Activated CD8-positive, alpha-beta memory T cell treated with anti-CD3 and anti-CD28 coated beads, Interleukin-2, amount 50 U/mL, for 48 hours (primary cell): ENCODE data around the gene NUF2.
"Not testable (repeated sequence)": the region's sequence is repeated elsewhere in the genome, so short reads cannot be mapped to it uniquely, and the experiment has no call there.

ENCODE experiments used
- DNase-seq: peaks from one replicate; pipeline ENCODE4 v3.0.0-alpha.2; 2020

Gene NUF2

DNA sequence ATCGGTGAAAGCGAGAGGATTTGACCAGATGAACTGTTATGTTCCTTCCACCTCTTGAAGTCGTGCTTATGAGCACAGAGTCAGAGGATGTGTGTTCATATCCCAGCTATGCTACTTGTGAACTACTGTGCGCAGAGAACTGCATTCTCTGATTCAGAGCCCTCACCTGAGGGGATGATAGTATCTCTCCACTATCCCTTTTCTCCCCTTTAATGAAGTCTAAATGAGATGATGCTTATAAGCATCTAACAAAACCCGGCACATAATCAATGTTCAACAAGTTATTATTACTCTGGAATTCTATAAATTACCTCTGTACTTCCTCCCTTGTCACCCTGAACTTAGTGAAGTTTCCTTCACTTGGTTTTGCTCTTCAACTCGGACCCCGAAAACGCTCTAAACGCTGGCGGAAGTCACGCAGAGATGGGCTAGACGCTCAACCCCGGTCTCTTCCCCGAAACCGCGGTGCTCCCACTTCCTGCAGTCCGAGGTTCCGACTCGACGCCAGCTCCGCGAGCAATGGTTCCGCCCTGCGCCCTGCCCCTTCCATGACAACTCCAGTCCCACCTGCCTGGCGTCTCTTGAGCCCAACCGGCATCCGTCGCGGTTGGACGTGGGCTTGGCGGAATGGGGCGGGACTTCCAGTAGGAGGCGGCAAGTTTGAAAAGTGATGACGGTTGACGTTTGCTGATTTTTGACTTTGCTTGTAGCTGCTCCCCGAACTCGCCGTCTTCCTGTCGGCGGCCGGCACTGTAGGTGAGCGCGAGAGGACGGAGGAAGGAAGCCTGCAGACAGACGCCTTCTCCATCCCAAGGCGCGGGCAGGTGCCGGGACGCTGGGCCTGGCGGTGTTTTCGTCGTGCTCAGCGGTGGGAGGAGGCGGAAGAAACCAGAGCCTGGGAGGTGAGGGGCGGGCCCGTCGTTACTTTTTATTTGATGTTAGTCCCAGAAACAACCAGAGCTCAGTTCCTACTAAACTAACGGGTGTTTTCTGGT lies at the start of gene NUF2:
Gene NUF2 (plus strand): TSS at position 644 of the 995 bp plus-strand sequence. CDS start 4,098 bp downstream, outside the sequence.
- peak; percentile 96 for DNase-seq

DNA sequence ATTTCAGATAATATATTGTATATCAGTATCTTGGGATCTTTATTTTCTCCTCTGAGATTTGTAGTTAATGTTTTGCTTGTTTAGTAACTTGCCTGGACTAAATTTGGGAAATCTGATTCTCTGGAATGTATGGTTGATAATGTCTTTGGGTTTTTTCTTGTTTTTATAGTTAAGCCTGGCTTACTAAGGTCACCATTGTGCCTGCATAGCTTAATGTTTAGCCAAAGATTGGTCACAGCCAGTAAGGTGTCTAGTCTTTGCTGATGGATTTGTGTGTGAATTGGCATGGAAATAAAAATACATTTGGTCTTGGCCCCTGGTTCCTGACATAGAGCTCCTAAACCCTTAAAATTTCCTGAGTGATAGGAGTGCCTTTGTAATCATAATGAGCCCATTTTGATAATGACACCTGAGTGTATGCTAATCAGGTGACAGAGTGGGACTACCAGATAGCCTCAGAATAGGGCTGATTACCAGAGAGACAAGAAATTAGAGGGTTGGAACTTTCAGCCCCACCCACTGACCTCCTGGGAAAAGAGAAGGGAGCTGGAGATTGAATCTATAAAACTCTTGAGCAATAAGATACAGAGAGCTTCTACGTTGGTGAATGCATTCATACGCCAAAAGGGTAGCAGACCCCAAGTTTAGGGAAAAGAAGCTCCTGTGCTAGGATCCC lies 47.9 kb upstream of the NUF2 start:
- no peak for DNase-seq

DNA sequence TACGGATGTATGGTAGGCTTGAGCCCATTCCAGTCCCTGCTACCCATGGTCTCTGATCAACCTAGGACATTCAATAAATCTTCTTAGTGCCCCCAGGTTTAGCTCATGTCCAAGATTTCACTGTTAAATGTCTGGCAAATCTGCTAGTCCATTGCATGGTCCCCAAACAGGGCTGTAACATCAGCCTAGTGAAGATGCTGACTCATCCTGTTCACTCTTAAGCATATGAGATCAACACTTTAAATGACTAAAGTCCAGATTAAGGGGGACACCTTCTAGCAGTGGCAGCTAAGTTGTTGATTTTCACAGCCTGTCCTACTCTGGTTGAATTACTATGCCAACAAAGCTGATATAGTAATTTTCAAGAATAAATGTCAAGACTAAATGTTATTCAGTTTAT lies 46.5 kb upstream of the NUF2 start:
- no peak for DNase-seq

DNA sequence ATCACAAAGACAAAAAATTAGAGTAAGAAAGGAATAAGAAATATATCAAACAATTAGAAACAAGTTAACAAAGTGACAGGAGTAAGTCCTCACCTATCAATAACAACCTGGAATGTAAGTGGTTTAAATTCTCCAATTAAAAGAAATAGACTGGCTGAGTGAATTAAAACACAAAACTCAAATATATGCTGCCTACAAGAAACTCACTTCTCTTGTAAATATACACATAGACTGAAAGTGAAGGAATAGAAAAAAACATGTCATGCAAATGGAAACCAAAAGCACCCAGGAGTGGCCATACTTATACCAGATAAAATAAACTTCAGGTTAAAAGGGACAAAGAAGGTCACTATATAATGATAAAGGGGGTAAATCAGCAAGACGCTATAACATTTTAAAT lies 43.2 kb upstream of the NUF2 start:
- DNase-seq = no peak

DNA sequence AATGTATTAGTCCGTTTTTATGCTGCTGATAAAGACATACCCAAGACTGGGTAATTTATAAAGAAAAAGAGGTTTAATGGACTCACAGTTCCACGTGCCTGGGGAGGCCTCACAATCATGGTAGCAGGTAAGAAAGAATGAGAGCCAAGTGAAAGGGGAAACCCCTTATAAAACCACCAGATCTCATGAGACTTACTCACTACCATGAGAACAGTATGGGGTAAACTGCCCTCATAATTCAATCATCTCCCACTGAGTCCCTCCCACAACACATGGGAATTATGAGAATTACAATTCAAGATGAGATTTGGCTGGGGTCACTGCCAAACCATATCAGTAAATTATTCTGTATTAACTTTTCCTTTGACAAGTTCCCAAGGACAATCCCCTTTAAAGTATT lies 36.9 kb upstream of the NUF2 start:
- not testable (repeated sequence) for DNase-seq

DNA sequence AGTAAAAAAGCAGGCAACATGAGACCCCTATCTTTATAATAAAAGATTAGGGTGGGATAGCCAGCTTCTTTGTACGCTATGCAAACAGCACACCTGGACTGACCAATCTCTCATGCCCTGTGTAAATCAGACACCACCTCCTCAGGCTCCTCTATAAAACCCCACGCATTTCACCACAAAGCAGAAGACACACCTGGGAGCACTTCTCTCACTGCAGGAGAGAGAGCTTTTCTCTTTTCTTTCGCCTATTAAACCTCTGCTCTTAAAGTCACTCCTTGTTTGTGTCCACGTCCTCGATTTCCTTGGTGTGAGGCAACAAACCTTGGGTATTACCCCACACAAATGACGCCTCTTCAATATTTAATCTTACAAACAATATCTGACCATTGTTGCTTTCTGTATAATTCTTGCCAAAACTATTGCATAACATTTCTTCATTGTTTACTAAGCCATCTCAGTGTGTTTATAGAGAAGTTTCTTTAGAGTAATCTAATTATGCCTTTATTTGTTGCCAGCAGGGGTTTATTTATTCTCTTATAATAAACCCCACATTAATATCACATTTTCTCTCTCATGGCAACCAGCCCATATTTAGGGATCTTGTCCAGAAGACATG lies 31.6 kb upstream of the NUF2 start:
- DNase-seq = no peak

DNA sequence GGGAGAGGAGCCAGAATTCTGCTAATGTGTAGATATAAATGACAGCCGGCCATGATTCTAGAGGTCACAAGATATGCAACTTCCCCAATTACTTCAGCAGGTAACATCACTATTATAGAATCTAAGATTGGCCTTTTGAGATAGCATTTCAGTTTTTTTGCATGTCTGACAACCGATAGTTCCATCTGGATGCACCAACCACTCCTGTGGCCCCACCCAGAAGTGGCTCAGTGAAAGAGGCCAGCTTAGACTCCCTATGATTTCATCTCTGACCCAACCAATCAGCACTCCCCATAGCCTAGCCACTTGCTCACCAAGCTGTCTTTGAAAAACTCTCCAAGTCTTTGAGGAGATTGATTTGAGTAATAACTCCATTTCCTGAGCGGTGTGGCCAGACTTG lies 30.3 kb upstream of the NUF2 start:
- no peak for DNase-seq

DNA sequence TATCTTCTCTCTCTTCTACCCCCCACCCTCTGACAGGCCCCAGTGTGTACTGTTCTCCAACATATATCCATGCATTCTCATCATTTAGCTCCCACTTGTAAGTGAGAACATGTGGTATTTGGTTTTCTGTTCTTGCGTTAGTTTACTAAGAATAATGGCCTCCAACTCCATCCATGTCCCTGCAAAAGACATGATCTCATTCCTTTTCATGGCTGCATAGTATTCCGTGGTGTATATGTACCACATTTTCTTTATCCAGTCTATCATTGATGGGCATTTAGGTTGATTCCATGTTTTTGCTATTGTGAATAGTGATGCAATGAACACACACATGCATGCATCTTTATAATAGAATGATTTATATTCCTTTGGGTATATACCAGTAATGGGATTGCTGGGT lies 29.6 kb upstream of the NUF2 start:
- DNase-seq = not testable (repeated sequence)

DNA sequence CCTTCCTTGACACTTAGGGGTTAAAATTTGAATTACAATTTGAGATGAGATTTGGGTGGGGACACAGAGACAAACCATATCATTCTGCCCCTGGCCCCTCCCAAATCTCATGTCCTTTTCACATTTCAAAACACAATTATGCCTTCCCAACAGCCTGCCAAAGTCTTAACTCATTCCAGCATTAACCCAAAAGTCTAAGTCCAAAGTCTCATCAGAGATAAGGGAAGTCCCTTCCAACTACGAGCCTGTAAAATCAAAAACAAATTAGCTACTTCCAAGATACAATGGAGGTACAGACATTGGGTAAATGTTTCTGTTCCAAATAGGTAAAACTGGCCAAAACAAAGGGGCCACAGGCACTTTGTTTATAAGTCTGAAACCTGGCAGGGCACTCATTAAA lies 28.3 kb upstream of the NUF2 start:
- DNase-seq = not testable (repeated sequence)

DNA sequence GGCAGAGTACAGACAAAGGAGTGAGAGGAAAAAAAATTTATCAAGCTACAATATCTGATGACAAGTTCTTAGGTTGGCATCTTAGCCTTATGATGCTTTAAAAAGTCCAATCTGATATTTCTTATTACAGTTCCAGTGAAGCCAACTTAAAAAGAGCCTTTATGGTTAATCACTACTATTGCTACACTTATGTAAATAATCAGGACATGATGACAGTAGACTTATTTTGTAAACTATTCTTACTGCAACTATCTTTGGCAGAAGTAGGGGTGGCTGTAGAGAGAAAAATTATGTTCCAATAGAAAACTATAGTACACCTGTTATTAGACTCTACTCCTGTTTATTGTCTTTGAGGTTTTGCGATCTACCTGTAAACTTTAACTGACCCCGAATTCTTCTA lies 25.8 kb upstream of the NUF2 start:
- DNase-seq = no peak

DNA sequence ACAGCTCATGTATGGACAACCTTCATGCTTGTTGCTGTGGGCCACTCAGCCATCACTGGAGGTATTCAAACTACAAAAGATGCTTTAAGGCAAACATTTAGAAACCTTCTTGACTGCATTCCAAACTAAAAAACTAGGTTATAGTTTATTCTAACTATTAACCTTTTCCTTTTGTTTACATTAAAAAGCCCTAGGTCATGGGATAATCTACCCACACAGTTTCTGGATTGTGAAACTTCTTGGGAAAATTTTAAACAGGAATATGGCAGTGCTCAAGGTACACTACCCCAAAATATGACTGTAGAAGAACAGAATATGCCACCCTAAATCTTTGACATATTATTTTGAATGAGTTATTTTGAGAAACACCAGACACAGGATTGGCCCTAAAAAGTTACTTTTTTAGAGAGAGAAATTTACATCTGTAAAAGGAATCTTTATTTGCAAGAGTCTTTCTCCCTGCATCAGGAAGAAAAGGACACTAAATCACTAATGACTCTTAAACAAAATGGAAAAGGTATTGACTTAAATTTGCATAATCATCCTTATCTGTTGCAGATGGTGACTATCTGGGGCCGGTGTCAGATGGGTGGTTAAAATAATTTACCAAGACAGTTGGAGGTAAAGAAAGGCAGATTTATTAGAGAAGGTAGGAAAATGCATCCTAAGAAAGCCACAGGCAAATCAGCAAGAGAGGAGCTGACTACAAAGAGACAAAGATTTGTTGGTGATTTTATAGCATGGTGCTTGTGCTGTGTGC lies 25.1 kb upstream of the NUF2 start:
- no peak for DNase-seq

DNA sequence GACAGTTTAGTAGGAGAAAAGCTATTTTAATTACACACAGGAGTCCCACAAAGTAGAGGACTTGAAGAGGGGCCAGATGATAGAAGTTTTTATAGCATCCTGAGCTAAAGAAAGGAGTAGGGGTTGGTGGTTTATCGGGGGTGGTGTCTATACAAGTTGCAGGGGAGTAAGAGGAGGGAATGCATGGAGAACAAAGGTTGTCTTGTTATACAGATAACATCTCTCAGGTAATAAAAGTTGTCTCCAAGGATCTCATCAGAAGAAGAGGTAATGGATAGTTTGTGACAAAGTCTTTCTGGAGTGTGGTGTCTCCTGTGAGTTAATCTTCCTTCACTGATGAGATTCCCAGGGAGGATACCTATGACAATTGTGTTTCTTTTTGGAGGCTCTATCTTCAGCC lies 23.4 kb upstream of the NUF2 start:
- DNase-seq = no peak

DNA sequence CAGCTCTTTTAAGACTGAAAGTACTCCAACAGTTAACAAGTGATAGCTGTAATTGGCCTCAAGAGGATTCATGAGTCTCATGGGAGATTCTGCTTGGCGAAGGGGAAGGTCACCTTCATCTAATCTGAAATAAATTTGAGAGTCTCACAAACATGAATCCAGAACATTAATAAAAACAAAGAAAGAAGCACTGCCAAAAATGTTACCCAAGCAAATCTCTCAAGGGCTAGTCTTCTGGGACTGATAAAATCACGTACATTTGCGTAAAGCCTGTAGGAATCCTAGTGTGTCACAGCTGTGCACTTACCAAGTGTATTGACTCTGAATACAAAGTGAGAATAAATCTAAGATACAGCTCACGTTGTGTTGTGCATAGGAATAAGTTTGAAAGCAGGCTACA lies 21.2 kb upstream of the NUF2 start:
- DNase-seq = no peak

DNA sequence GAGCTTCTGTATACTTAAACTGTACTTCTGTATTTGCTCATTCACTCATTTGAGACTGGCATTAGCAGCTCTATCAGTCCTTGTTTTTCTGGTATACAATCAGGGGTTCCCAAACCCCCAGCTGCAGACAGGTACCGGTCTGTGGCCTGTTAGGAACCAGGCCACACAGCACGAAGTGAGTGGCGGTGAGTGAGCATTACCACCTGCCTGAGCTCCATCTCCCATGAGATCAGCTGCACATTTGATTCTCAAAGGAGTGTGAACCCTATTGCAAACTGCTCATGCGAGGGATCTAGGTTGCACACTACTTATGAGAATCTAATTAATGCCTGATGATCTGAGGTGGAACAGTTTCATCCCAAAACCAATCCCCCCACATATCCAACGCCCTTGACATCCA lies 18.2 kb upstream of the NUF2 start:
- DNase-seq = no peak

DNA sequence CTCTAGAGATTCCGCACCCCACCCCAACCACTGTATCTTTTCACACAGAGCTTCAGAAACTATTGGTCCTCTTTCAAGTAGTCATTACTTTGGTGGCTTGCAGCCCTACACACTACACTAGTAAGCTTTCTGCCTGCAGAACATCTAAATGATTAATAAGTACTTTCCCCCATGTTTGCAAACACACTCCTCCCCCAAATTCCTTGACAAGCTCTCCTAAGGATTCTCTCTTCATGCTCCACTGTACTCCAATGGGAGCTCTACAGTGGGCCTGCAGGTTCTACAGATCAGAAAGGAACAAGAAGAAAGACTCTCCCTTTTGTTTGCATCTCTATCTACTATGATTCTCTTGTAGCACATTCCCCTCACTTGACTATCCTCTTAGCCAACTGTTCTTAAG lies 16.3 kb upstream of the NUF2 start:
- DNase-seq = no peak

DNA sequence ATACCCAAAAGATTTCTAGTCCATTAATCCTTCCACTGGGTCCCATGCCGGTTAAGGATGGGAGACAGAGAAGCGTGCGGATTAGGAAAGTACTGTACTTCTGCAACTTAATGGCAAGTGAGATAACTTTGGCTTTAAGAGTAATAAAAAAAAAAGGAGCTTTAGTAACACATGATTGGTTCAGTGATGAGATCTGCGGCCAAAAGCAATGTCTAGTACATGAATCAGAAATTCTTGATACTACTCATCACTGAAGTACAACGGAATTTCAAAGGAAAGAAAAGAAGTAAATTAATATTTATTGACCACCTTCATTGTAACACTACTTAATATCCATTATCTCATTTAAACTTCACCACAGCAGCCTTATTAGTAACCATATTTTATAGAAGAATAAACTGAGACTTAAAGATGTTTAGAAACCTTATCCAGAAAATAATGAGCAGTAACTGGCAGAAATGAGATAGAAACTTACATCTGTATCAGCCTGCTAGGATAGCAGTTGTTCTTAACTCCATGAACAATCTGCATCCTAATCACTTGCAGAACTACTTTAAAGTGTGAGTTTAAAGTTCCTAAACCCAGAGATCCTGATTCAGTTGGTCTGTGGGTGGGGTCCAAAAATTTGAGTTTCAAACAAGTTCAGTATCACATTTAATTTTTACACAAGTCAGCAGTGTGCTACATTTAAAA lies 14.1 kb upstream of the NUF2 start:
- DNase-seq = no peak

DNA sequence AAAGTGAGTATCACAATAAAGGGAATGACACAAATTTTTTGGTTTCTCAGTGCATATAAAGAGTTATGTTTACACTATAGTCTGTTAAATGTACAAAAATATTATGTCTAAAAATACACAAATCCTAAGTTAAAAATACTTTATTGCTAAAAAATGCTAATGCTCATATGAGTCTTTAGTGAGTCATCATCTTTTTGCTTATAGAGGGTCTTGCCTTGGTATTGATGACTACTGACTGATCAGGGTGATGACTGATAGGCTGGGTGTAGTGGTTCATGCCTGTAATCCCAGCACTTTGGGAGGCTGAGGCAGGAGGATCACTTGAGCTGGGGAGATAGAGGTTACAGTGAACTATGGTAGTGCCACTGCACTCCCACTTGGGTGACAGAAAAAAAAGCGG lies 12.9 kb upstream of the NUF2 start:
- no peak for DNase-seq

DNA sequence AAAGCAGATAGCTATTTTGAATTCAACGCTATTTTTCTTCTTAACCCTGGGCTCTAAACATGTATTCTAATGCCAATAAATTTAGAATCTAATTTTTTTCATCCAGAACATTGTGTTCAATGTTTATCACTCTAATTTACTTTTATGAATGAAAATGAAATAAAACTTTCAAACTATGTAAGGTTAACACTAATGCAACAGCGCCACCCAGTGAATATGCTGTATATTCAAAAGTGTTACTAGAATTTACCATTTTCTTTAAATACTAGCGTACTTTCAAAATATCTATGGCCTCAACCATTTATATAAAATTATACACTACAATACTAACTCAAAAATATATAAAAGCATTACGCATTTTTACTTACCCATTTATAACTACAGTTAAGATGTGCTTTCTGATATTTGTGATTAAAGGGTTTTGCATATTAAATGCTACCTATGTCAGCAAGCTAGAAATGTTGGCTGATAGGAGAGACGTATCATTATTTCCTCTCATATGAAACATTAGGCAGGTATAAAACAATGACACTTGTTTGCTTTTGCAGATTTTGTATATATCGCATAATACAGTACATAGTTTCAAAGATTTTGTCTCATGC lies 5.9 kb upstream of the NUF2 start:
- DNase-seq = no peak

DNA sequence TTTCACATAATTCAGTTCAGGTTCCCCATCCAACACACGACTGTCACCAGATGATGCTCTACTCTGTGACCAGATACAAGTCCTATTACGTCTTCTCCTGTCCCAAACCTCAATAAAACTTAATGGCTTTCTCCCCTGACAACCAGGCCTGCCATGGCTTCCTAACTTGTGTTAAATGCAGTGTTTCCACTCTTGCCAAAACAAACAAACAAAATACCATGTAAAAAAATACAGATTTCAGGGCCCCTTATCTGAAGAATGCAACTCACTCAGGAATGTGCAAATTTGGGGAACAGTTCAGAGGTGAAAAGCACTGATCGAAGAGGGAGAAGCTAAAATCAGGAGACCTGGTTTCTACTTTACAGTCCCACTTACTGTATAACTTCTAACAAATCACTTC lies 863 bp upstream of the NUF2 start:
- DNase-seq = no peak

DNA sequence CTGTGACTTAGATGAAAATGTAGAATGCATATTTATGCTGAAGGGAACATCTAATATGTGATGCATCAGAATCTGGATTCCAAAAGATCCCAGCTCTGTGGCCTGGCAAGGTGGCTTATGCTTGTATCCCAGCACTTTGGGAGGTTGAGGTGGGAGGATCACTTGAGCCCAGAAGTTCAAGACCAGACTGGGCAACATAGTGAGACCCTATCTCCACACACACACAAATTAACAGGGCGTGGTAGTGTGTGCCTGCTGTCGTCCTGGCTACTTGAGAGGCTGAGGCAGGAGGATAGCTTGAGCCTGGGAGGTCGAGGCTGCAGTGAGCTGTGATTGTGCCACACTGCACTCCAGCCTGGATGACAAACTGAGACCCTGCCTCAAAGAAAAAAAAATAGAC lies 1.6 kb downstream of the NUF2 start:
- DNase-seq = not testable (repeated sequence)

DNA sequence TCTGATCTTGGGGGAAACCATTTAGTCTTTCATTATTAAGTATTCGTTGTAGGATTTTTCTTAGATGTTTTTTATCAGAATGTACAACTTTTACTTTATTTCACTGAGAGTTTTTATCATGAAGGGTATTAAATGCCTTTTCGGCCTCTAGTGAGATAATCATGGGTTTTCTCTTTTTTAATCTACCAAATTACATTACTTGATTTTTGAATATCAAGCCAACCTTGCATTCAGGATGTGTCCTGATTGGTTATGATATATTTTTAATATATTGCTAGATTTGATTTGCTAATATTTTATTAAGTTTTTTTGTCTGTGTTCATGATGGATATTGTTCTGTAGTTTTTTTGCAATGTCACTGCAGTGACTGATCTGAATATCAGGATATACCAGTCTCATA lies 9.4 kb downstream of the NUF2 start:
- DNase-seq = no peak

DNA sequence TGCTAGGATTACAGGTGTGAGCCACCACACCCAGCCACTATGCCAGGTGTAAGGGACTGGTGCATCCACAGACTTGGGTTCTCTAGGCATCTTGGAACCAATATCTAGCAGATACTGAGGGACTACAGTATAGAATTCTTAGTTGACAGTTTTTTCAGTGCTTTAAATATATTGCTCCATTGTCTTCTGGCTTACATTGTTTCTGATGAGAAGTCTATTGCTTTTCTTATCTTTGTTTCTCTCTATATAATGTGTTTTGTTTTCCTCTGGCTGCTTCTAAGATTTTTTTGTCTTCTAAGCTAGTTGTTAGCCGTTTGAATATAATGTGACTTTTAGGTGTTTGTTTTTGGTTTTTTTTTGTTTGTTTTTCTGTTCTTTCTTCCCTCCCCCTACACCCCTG lies 13.5 kb downstream of the NUF2 start:
- no peak for DNase-seq
